Hepatocyte (in vitro differentiated cells): Measurements from ENCODE around the gene MAP4K2. TPM values are rescaled to one million over a fixed set of nuclear protein-coding genes. Genes with fewer than 3 reads are reported as not detected.

Experiments used
- DNase-seq: peaks from one replicate; pipeline ENCODE4 v3.0.0-alpha.2; 2016; ENCODE audit warnings: low spot score
- H2AFZ ChIP-seq: fragments of 200-600 bp; sonication (generic); 2 replicates; pipeline ENCODE4 v1.6.0; 2016; ENCODE audit warnings: antibody characterized with exemption, mild to moderate bottlenecking
- H3K27ac ChIP-seq: fragments of 200-600 bp; sonication (generic); 2 replicates; pipeline ENCODE4 v1.5.1; 2016; ENCODE audit warnings: mild to moderate bottlenecking
- H3K27me3 ChIP-seq: fragments of 200-600 bp; sonication (generic); 2 replicates; pipeline ENCODE4 v1.6.1; 2016
- H3K36me3 ChIP-seq: fragments of 200-600 bp; sonication (generic); replicated peaks from 2 replicates; pipeline ENCODE4 v1.5.1; 2016; ENCODE audit warnings: low read depth; ENCODE audit not compliant: insufficient read depth
- H3K4me1 ChIP-seq: fragments of 200-600 bp; sonication (generic); 2 replicates; pipeline ENCODE4 v1.5.1; 2016; ENCODE audit warnings: mild to moderate bottlenecking, moderate library complexity; ENCODE audit not compliant: insufficient read depth
- H3K4me2 ChIP-seq: fragments of 200-600 bp; sonication (generic); 2 replicates; pipeline ENCODE4 v1.6.0; 2016
- H3K4me3 ChIP-seq: fragments of 200-600 bp; sonication (generic); 2 replicates; pipeline ENCODE4 v1.5.1; 2016; ENCODE audit warnings: mild to moderate bottlenecking
- H3K79me2 ChIP-seq: fragments of 200-600 bp; sonication (generic); 2 replicates; pipeline ENCODE4 v1.6.0; 2017; ENCODE audit warnings: mild to moderate bottlenecking
- H3K9me2 ChIP-seq: fragments of 200-600 bp; sonication (generic); replicated peaks from 2 replicates; pipeline ENCODE4 v1.6.0; 2017; ENCODE audit warnings: mild to moderate bottlenecking; ENCODE audit not compliant: insufficient read depth
- H3K9me3 ChIP-seq: fragments of 200-600 bp; sonication (generic); 2 replicates; pipeline ENCODE4 v1.5.1; 2016; ENCODE audit warnings: low read depth, mild to moderate bottlenecking
- H4K20me1 ChIP-seq: fragments of 200-600 bp; sonication (generic); 2 replicates; pipeline ENCODE4 v1.6.0; 2016; ENCODE audit warnings: mild to moderate bottlenecking; ENCODE audit not compliant: insufficient read depth, poor library complexity, severe bottlenecking
- EZH2 ChIP-seq: fragments of 200-600 bp; sonication (generic); IDR thresholded peaks from 2 replicates; pipeline ENCODE4 v1.6.1; 2016; ENCODE audit warnings: antibody characterized with exemption, mild to moderate bottlenecking, borderline replicate concordance
- EZH2phosphoT487 ChIP-seq: fragments of 200-600 bp; sonication (generic); IDR thresholded peaks from one replicate; pipeline ENCODE4 v1.6.1; 2018; ENCODE audit warnings: antibody characterized with exemption, mild to moderate bottlenecking, low read depth, moderate library complexity; ENCODE audit not compliant: unreplicated experiment, severe bottlenecking
- WGBS: methylation state at CpG from one replicate; pipeline ENCODE4 v1.1.6; 2016; ENCODE audit warnings: low lambda C conversion rate; ENCODE audit errors: missing lambda C conversion rate; 5-methylcytosine and 5-hydroxymethylcytosine counted together
- polyA plus RNA-seq: library from polyadenylated mRNA; unstranded; fragments of >200 nt; fragmentation: Nextera tagmentation; extraction: Ambion mirVana; gene quantifications from 2 replicates; pipeline ENCODE4 v1.2.1, GENCODE V29; 2016
- total RNA-seq: library from RNA; depleted of rRNA; stranded (reverse); fragments of >200 nt; gene quantifications from 2 replicates; pipeline ENCODE4 v1.2.3, GENCODE V29; 2014
- TF ChIP-seq, protein P1 (sequence below): fragments of 200-600 bp; sonication (generic); IDR thresholded peaks from 2 replicates; pipeline ENCODE4 v1.5.1; 2016; ENCODE audit warnings: antibody characterized with exemption, mild to moderate bottlenecking; ENCODE audit not compliant: poor library complexity

MAP4K2 gene
- total and polyA plus RNA-seq, 2 experiments from 2014 or later: 7.8 to 9.0 TPM

- H3K4me2 ChIP-seq: no peak overlapping the region
- no peak for DNase-seq
- no peaks in the 10 kb centered on the region for H3K9me3 ChIP-seq
- H3K9me2 ChIP-seq: no peaks in the 10 kb centered on the region
- no peaks in the 10 kb centered on the region for H3K4me1 ChIP-seq
- no peak overlapping the region for H3K27ac ChIP-seq
- WGBS: 97% methylated on average over 12 of the region's 12 CpGs
- H3K4me3 ChIP-seq: no peak overlapping the region
- no peak for TF ChIP-seq EZH2phosphoT487
- H3K27me3 ChIP-seq: no peaks in the 10 kb centered on the region
- no peaks in the 10 kb centered on the region for H4K20me1 ChIP-seq
- no peaks in the 10 kb centered on the region for H3K79me2 ChIP-seq
- no peak overlapping the region for H2AFZ ChIP-seq
- H3K36me3 ChIP-seq: no peaks in the 10 kb centered on the region
Observed at GRCh38 chr11:64833198-64833502, 30.1 kb upstream of the MAP4K2 start.

GRCh38 chr11:64832467-64833197 is 29.6 kb upstream of the MAP4K2 start:
- Histone ChIP-seq H3K4me2 (no peak overlapping the region), H3K4me3 (no peak overlapping the region), H4K20me1 (no peaks in the 10 kb centered on the region), H3K79me2 (no peaks in the 10 kb centered on the region), H3K27ac (no peak overlapping the region), H3K4me1 (no peaks in the 10 kb centered on the region), H3K36me3 (no peaks in the 10 kb centered on the region), H3K9me2 (no peaks in the 10 kb centered on the region), H3K27me3 (no peaks in the 10 kb centered on the region), H3K9me3 (no peaks in the 10 kb centered on the region), H2AFZ (no peak overlapping the region)
- 94% methylated on average over 17 of the region's 21 CpGs for WGBS
- no peak for DNase-seq
- TF ChIP-seq, protein P1, sequence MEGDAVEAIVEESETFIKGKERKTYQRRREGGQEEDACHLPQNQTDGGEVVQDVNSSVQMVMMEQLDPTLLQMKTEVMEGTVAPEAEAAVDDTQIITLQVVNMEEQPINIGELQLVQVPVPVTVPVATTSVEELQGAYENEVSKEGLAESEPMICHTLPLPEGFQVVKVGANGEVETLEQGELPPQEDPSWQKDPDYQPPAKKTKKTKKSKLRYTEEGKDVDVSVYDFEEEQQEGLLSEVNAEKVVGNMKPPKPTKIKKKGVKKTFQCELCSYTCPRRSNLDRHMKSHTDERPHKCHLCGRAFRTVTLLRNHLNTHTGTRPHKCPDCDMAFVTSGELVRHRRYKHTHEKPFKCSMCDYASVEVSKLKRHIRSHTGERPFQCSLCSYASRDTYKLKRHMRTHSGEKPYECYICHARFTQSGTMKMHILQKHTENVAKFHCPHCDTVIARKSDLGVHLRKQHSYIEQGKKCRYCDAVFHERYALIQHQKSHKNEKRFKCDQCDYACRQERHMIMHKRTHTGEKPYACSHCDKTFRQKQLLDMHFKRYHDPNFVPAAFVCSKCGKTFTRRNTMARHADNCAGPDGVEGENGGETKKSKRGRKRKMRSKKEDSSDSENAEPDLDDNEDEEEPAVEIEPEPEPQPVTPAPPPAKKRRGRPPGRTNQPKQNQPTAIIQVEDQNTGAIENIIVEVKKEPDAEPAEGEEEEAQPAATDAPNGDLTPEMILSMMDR: no peak
- no peak for TF ChIP-seq EZH2phosphoT487
- no peak for TF ChIP-seq EZH2

- DNase-seq: no peak
- TF ChIP-seq EZH2: no peak
- TF ChIP-seq, protein P1: no peak
- no peak for TF ChIP-seq EZH2phosphoT487
- Histone ChIP-seq H3K27ac (no peak overlapping the region), H3K27me3 (no peaks in the 10 kb centered on the region), H3K4me2 (no peak overlapping the region), H3K4me3 (no peak overlapping the region), H3K9me2 (no peaks in the 10 kb centered on the region), H4K20me1 (no peaks in the 10 kb centered on the region), H3K36me3 (no peaks in the 10 kb centered on the region), H3K9me3 (no peaks in the 10 kb centered on the region), H3K79me2 (no peaks in the 10 kb centered on the region), H2AFZ (no peak overlapping the region), H3K4me1 (no peaks in the 10 kb centered on the region)
- WGBS: 94% methylated on average over 22 of the region's 24 CpGs
Observed at GRCh38 chr11:64831411-64831891, 28.4 kb upstream of the MAP4K2 start.

GRCh38 chr11:64829536-64830251 is 26.7 kb upstream of the MAP4K2 start:
- Histone ChIP-seq H4K20me1 (no peaks in the 10 kb centered on the region), H2AFZ (no peak overlapping the region), H3K27me3 (no peaks in the 10 kb centered on the region), H3K9me3 (no peaks in the 10 kb centered on the region), H3K4me1 (no peaks in the 10 kb centered on the region), H3K27ac (no peak overlapping the region), H3K4me3 (no peak overlapping the region), H3K4me2 (no peak overlapping the region), H3K79me2 (no peaks in the 10 kb centered on the region), H3K36me3 (no peaks in the 10 kb centered on the region), H3K9me2 (no peaks in the 10 kb centered on the region)
- DNase-seq: no peak
- WGBS: 96% methylated on average over 42 of the region's 43 CpGs
- TF ChIP-seq EZH2 (no peak), EZH2phosphoT487 (no peak)
- TF ChIP-seq, protein P1: no peak
